NAMALWA (cell line): ENCODE data around the gene NLRP1.

Source experiments
- DNase-seq: peaks from one replicate; pipeline ENCODE4 v3.0.0-alpha.2; 2015; ENCODE audit warnings: low spot score

NLRP1 gene

DNA sequence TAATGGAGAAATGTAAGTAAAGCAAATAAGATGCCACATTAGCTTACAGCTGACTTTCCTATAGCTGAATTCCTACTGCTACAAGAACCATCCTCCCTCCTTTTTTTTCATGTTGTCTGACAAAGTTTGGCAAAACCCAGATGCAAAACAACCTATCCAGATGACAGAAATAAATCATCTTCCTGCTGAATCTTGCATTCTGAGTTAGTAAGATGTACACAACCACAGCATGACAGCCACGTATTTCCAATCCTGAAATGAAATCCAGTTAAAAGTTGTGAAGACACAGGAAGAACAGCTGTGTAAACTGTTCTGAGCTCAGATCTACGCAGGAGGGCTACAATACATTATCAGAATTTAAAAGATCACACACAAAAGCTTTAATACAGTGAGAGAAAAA lies 110.4 kb downstream of the NLRP1 start:
- DNase-seq = no peak

DNA sequence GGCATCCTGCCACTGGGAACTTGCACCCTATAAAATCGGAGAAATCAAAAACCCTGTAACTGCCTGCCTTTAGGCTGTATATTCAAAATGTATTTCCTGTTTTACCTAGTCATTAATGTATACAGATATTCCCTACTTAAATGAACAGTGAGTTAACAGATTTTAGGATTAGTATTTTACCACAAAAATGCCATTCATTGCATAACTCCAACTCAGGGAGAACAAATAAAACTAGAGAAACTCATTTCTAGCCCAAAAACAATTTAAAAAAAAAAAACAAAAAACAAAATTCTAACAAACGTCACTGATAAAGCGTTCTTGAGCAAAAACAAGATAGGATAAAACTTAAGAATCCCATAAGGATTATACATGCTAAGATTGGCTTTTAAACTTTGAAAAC lies 111.8 kb downstream of the NLRP1 start:
- no peak for DNase-seq

DNA sequence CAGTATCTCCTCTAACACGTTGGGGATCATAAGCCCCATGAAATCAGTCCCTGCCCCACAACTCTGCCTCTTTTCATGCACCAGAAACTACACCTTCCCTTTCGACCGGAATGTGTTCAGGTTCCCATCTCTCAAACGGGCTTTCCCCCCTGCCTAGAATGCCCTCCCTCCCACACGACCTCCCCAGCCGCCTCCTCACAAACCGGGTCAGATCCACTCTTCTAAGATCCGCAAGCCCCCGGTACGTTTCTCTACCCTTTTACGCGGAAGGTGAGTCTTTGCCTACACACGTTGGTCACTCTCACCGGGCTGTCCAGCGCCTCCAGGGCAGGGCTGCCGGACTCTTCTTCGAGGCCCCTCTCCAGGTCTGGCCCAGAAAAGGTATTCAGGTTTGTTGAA lies 116.2 kb downstream of the NLRP1 start:
- peak; percentile 26 for DNase-seq

GRCh38 chr17:5467416-5467815 lies 116.9 kb downstream of the NLRP1 start:
- DNase-seq = no peak

DNA sequence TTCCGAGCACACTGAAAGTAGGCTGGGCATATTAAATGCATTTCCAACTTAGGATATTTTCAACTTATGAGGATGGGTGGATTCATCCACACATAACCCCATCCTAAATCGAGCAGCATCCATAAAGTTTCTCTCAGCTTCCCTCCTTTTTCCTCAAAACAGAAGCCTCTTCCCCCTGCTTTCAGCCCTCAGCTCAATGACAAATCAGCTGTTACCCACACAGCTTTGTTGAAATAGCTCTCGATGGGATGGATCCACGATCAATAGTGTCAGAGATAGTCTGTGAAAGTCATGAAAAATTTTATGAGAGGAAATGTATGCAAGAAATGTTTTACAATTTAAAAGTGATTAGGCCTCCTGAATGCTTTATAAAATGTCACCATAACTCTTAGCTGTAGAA lies 118.0 kb downstream of the NLRP1 start:
- DNase-seq = no peak

DNA sequence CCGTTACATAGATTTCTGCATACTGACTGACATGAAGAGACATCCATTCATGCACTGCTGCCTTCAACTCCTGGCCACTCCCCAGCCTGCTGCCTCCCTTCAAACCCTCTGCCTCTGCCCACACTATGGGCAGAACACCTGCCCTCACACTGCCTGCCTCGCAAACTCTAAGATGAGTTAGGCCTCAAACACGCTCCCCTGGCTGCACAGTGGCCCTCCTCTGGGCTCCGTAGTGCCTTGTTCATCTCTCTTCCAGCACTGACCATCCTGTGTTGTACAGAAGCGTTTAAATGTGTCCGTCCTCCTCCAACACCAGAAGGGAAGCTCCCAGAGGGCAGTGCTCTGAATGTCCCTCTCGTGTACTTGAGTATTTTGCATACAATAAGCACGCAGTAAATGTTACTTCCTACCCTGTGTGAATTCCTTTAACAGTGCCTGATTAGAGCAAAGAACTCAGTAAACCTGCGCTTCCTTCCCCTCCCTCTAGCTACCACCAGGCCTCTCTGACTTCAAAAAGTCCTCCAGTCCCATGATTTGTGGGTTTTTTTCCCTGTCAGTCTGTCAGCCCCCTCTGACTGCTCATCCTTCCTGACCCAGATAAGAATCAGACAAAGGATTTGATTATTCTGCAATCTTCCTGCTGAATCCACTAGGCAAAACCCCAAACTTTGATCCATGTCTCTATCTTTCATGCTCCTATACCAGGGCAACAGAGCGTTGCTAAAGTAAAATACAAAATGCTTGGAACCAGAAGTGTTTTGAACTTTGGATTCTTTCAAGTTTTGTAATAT lies 119.4 kb downstream of the NLRP1 start:
- DNase-seq = no peak
